HCT116 (cell line): ENCODE results near the gene CLSTN1. TPM values are rescaled to one million over a fixed set of nuclear protein-coding genes. Genes with fewer than 3 reads are reported as not detected.
A peak's percentile ranks its signal among the peaks of the same experiment; 100 is the strongest.

ENCODE experiments used
- ATAC-seq: fragments of 200-7000 bp; cut with Tn5 transposase; 2 replicates; pipeline ENCODE4 v1.9.1; 2020; ENCODE audit warnings: mild to moderate bottlenecking, moderate library complexity
- BruUV-seq: library from RNA; stranded (reverse); fragments of 400-500 nt; replicated peaks from 2 replicates; lab custom pipeline; 2021; lab: Mats Ljungman, UMichigan
- CTCF ChIA-PET: fragments of 300-600 bp; sonication (Branson Sonifier 250); formaldehyde crosslinking; loops from one replicate; lab custom pipeline; 2021; ENCODE audit warnings: antibody characterized with exemption; lab: Charles Lee
- POLR2A ChIA-PET: fragments of 300-600, 350-600 bp; sonication (Branson Sonifier 250); formaldehyde crosslinking; loops from one replicate; lab custom pipeline; 2021; ENCODE audit warnings: antibody characterized with exemption; lab: Charles Lee
- RAD21 ChIA-PET, 2 experiments: fragments of 300-600 bp; sonication (Branson Sonifier 250); formaldehyde crosslinking; loops; one replicate each; lab custom pipeline; 2023; ENCODE audit warnings: low total read pairs in 2 of 2; ENCODE audit not compliant: uncharacterized antibody in 2 of 2, unreplicated experiment in 2 of 2, low non-redundant PET in 1 of 2; lab: Charles Lee
- DNase-seq: peaks from one replicate; pipeline ENCODE4 v3.0.0-alpha.2; 2010; ENCODE audit warnings: low read depth, low spot score
- H2AFZ ChIP-seq: fragments of 200-600 bp; shearing (Covaris generic), sonication (generic); 2 replicates; pipeline ENCODE4 v1.6.1; 2017; ENCODE audit warnings: low read depth, mixed run types, mixed read lengths, antibody characterized with exemption, low read length; ENCODE audit not compliant: poor library complexity, severe bottlenecking
- H3K27ac ChIP-seq: 2 replicates; pipeline ENCODE4 v1.5.1; 2012; ENCODE audit warnings: low read depth, low read length
- H3K27me3 ChIP-seq: fragments of 200-600 bp; sonication (generic); 2 replicates; pipeline ENCODE4 v1.6.1; 2016; ENCODE audit warnings: mixed run types, low read length, mixed read lengths; ENCODE audit not compliant: insufficient read depth
- H3K36me3 ChIP-seq, 2 experiments: fragments of 200-500 bp in 1 of 2; fragments of 200-600 bp in 1 of 2; sonication (Bioruptor generic) in 1 of 2; sonication (generic) in 1 of 2; 2 replicates each; pipeline versions ENCODE4 v1.5.1 to v1.6.1; 2014 to 2016; ENCODE audit warnings: low read length in 2 of 2, inconsistent platforms in 1 of 2, mixed read lengths in 1 of 2, mixed run types in 1 of 2; ENCODE audit not compliant: insufficient read depth in 2 of 2, control insufficient read depth in 1 of 2
- H3K4me1 ChIP-seq, 2 experiments: fragments of 200-600 bp in 1 of 2; sonication (generic) in 1 of 2; 2 replicates each; pipeline versions ENCODE4 v1.5.1 to v1.6.1; 2012 to 2017; ENCODE audit warnings: low read length in 2 of 2, inconsistent platforms in 1 of 2, mild to moderate bottlenecking in 1 of 2, mixed read lengths in 1 of 2, mixed run types in 1 of 2, moderate library complexity in 1 of 2; ENCODE audit not compliant: insufficient read depth in 2 of 2, control insufficient read depth in 1 of 2
- H3K4me2 ChIP-seq: fragments of 200-600 bp; sonication (generic); 2 replicates; pipeline ENCODE4 v1.6.1; 2017; ENCODE audit warnings: mixed run types, low read length, mixed read lengths
- H3K4me3 ChIP-seq, 2 experiments: fragments of 200-600 bp in 1 of 2; sonication (generic) in 1 of 2; replicated peaks in 1 of 2; 2 replicates each; pipeline ENCODE4 v1.5.1; 2011 to 2016; ENCODE audit warnings: low read length in 2 of 2, control low read depth in 1 of 2, low read depth in 1 of 2, mild to moderate bottlenecking in 1 of 2, mixed read lengths in 1 of 2, mixed run types in 1 of 2
- H3K79me2 ChIP-seq: fragments of 200-600 bp; sonication (generic); 2 replicates; pipeline ENCODE4 v1.6.1; 2017; ENCODE audit warnings: mild to moderate bottlenecking, mixed run types, low read length, moderate library complexity, mixed read lengths; ENCODE audit not compliant: insufficient read depth
- H3K9ac ChIP-seq: fragments of 200-600 bp; sonication (generic); 2 replicates; pipeline ENCODE4 v1.6.1; 2016; ENCODE audit warnings: low read length, mixed read lengths
- H3K9me2 ChIP-seq: fragments of 200-600 bp; sonication (generic), shearing (Covaris generic); 2 replicates; pipeline ENCODE4 v1.6.1; 2017; ENCODE audit warnings: mixed run types, mild to moderate bottlenecking, moderate library complexity; ENCODE audit not compliant: insufficient read depth
- H3K9me3 ChIP-seq, 2 experiments: fragments of 200-500 bp in 1 of 2; fragments of 200-600 bp in 1 of 2; sonication (Bioruptor generic) in 1 of 2; sonication (generic) in 1 of 2; 2 replicates each; pipeline ENCODE4 v1.6.1; 2014 to 2017; ENCODE audit warnings: low read length in 2 of 2, mixed read lengths in 2 of 2, inconsistent platforms in 1 of 2, low read depth in 1 of 2, mild to moderate bottlenecking in 1 of 2, mixed run types in 1 of 2, moderate library complexity in 1 of 2; ENCODE audit not compliant: control insufficient read depth in 1 of 2, insufficient read depth in 1 of 2
- H4K20me1 ChIP-seq: fragments of 200-600 bp; sonication (generic), shearing (Covaris generic); 2 replicates; pipeline ENCODE4 v1.6.1; 2017; ENCODE audit warnings: mixed run types, mild to moderate bottlenecking, moderate library complexity; ENCODE audit not compliant: insufficient read depth
- EZH2 ChIP-seq: fragments of 200-600 bp; sonication (generic); IDR thresholded peaks from 2 replicates; pipeline ENCODE4 v1.6.1; 2017; ENCODE audit warnings: antibody characterized with exemption, mixed run types
- JUND ChIP-seq: IDR thresholded peaks from 2 replicates; pipeline ENCODE4 v1.6.1; 2012
- SIN3A ChIP-seq: IDR thresholded peaks from 2 replicates; pipeline ENCODE4 v1.6.1; 2012; ENCODE audit warnings: low read depth
- SP1 ChIP-seq: IDR thresholded peaks from 2 replicates; pipeline ENCODE4 v1.6.1; 2012; ENCODE audit warnings: low read depth
- TCF7L2 ChIP-seq: IDR thresholded peaks from 2 replicates; pipeline ENCODE4 v1.7.0; 2011; ENCODE audit warnings: borderline replicate concordance, inconsistent platforms; ENCODE audit not compliant: insufficient read depth, insufficient read length; ENCODE audit errors: extremely low read depth
- ZFX ChIP-seq: fragments of 450-650 bp; IDR thresholded peaks from 2 replicates; pipeline ENCODE4 v1.6.1; 2017
- intact Hi-C: fragments of 100-400 bp; cut with micrococcal nuclease; formaldehyde crosslinking; loops from 2 replicates; pipeline ENCODE4 v1.10.0; 2022
- total RNA-seq: library from RNA; stranded (reverse); gene quantifications from one replicate; pipeline ENCODE4 v1.2.1, GENCODE V29; 2021; ENCODE audit not compliant: unreplicated experiment
- TF ChIP-seq, protein P1 (sequence below), 3 experiments: fragments of 200-600 bp in 1 of 3; sonication (generic) in 1 of 3; IDR thresholded peaks in 2 of 3; conservative IDR thresholded peaks in 1 of 3; 2 replicates each; pipeline ENCODE4 v1.5.1; 2012 to 2017; ENCODE audit warnings: low read depth in 2 of 3, low read length in 2 of 3, antibody characterized with exemption in 1 of 3, borderline replicate concordance in 1 of 3, control low read depth in 1 of 3, mild to moderate bottlenecking in 1 of 3, mixed read lengths in 1 of 3, mixed run types in 1 of 3, moderate library complexity in 1 of 3; ENCODE audit not compliant: insufficient read depth in 1 of 3
- TF ChIP-seq, protein P2 (sequence below): IDR thresholded peaks from 2 replicates; pipeline ENCODE4 v1.6.1; 2011; ENCODE audit warnings: mild to moderate bottlenecking, low read length, moderate library complexity; ENCODE audit not compliant: insufficient replicate concordance; ENCODE audit errors: extremely low read depth
- TF ChIP-seq, protein P3 (sequence below): IDR thresholded peaks from 2 replicates; pipeline ENCODE4 v1.6.1; 2012
- TF ChIP-seq, protein P4 (sequence below): IDR thresholded peaks from 2 replicates; pipeline ENCODE4 v1.6.1; 2012; ENCODE audit warnings: low read depth

CLSTN1 gene
- total RNA-seq, 1 experiment from 2014 or later, result 113 TPM

DNA sequence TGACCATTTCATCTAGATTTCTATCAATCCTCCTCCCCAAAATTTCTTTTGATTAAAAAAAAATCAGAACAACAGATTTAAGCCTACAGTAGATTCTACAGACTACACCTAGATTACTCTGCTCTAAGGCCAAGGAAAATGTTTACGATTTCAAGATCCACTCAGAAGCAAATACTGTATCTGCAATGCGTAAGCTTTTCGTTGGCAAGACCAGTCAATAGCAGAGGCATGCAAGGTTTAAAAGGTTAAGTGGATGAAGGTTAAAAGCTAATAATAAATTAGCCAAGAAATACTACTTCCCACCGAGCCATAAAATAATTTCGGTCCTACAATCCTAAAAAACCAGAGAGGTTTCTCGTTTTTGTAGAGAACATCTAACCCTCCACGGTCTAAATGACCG is 1.3 kb downstream of the CLSTN1 start (continued):
- TF ChIP-seq, protein P1, sequence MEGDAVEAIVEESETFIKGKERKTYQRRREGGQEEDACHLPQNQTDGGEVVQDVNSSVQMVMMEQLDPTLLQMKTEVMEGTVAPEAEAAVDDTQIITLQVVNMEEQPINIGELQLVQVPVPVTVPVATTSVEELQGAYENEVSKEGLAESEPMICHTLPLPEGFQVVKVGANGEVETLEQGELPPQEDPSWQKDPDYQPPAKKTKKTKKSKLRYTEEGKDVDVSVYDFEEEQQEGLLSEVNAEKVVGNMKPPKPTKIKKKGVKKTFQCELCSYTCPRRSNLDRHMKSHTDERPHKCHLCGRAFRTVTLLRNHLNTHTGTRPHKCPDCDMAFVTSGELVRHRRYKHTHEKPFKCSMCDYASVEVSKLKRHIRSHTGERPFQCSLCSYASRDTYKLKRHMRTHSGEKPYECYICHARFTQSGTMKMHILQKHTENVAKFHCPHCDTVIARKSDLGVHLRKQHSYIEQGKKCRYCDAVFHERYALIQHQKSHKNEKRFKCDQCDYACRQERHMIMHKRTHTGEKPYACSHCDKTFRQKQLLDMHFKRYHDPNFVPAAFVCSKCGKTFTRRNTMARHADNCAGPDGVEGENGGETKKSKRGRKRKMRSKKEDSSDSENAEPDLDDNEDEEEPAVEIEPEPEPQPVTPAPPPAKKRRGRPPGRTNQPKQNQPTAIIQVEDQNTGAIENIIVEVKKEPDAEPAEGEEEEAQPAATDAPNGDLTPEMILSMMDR (IDR thresholded peaks at IDR 0.05 in 2 of 3, conservative IDR thresholded peaks at IDR 0.05 in 1 of 3; ENCODE audit: borderline replicate concordance in 1 of 3, insufficient read depth in 1 of 3, low read depth in 2 of 3, low read length in 2 of 3), result no peak
- TF ChIP-seq, protein P2, sequence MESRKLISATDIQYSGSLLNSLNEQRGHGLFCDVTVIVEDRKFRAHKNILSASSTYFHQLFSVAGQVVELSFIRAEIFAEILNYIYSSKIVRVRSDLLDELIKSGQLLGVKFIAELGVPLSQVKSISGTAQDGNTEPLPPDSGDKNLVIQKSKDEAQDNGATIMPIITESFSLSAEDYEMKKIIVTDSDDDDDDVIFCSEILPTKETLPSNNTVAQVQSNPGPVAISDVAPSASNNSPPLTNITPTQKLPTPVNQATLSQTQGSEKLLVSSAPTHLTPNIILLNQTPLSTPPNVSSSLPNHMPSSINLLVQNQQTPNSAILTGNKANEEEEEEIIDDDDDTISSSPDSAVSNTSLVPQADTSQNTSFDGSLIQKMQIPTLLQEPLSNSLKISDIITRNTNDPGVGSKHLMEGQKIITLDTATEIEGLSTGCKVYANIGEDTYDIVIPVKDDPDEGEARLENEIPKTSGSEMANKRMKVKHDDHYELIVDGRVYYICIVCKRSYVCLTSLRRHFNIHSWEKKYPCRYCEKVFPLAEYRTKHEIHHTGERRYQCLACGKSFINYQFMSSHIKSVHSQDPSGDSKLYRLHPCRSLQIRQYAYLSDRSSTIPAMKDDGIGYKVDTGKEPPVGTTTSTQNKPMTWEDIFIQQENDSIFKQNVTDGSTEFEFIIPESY, result no peak
- TF ChIP-seq JUND, result no peak
- no peak for TF ChIP-seq TCF7L2
- TF ChIP-seq, all 23 proteins: peak for 0

DNA sequence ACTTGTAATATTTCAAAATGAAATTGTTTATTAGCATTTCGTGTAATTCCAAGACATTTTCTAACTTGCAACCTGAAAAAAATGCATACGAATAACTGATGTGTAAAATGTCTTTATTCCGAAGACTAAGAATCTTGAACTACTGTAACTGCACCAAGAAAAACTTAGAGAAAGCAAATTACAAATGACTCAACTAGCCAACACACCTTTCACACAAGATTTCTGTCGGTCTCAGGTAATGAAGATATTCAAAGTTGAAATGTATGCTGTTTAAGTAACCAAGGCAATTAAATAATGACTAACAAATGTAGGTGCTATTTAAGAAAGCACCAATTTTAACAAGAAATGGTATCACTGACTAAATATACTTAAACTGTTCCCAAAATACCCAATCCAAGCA is 2.1 kb downstream of the CLSTN1 start:
- peaks cover 21 to 34% of the 10 kb centered on the region in 2 experiments for H3K4me1 ChIP-seq
- no peaks in the 10 kb centered on the region for H3K9me3 ChIP-seq
- peak overlapping the region; percentile 79 for H3K9ac ChIP-seq
- DNase-seq (no peak), ATAC-seq (no peak)
- ChIA-PET RAD21 (no interaction called here), POLR2A (interaction anchor here (0.6 kb wide), 1 partner anchor 620 kb away, joined by 4 read pairs; no protein-coding TSS in a partner anchor), CTCF (interaction anchor here (1.1 kb wide), 1 partner anchor 37 kb away, joined by 3 read pairs; no protein-coding TSS in a partner anchor)
- H3K4me2 ChIP-seq, result peak overlapping the region; percentile 97
- H3K27me3 ChIP-seq, result no peaks in the 10 kb centered on the region
- H3K9me2 ChIP-seq, result no peaks in the 10 kb centered on the region
- H3K79me2 ChIP-seq, result peaks cover 65% of the 10 kb centered on the region
- H3K36me3 ChIP-seq, result no peaks in the 10 kb centered on the region
- H4K20me1 ChIP-seq, result peaks cover 9% of the 10 kb centered on the region; the same call in 1 of the 2 replicates
- no peak overlapping the region for H2AFZ ChIP-seq
- H3K27ac ChIP-seq, result no peak overlapping the region
- BruUV-seq, result TSS peak; percentile 60
- intact Hi-C loops, result loop anchor here (5.0 kb wide), 1 partner anchor 39 kb away; no protein-coding TSS in a partner anchor
- peak overlapping the region; percentile 93 to 95; a peak in 2 of 4 replicates for H3K4me3 ChIP-seq
- TF ChIP-seq, protein P3, sequence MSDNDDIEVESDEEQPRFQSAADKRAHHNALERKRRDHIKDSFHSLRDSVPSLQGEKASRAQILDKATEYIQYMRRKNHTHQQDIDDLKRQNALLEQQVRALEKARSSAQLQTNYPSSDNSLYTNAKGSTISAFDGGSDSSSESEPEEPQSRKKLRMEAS, result no peak
- TF ChIP-seq SIN3A (no peak), JUND (no peak), EZH2 (no peak), ZFX (no peak), SP1 (no peak)
- TF ChIP-seq, protein P4, sequence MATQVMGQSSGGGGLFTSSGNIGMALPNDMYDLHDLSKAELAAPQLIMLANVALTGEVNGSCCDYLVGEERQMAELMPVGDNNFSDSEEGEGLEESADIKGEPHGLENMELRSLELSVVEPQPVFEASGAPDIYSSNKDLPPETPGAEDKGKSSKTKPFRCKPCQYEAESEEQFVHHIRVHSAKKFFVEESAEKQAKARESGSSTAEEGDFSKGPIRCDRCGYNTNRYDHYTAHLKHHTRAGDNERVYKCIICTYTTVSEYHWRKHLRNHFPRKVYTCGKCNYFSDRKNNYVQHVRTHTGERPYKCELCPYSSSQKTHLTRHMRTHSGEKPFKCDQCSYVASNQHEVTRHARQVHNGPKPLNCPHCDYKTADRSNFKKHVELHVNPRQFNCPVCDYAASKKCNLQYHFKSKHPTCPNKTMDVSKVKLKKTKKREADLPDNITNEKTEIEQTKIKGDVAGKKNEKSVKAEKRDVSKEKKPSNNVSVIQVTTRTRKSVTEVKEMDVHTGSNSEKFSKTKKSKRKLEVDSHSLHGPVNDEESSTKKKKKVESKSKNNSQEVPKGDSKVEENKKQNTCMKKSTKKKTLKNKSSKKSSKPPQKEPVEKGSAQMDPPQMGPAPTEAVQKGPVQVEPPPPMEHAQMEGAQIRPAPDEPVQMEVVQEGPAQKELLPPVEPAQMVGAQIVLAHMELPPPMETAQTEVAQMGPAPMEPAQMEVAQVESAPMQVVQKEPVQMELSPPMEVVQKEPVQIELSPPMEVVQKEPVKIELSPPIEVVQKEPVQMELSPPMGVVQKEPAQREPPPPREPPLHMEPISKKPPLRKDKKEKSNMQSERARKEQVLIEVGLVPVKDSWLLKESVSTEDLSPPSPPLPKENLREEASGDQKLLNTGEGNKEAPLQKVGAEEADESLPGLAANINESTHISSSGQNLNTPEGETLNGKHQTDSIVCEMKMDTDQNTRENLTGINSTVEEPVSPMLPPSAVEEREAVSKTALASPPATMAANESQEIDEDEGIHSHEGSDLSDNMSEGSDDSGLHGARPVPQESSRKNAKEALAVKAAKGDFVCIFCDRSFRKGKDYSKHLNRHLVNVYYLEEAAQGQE, result no peak
- TF ChIP-seq, protein P2, result no peak
